Body of pancreas (tissue), 4 donors: Measurements from ENCODE around the gene TLR2.
"Not testable (repeated sequence)": the region's sequence is repeated elsewhere in the genome, so short reads cannot be mapped to it uniquely, and the experiment has no call there.

ENCODE experiments used
- CTCF ChIP-seq, 7 experiments: fragments of 450-650 bp in 4 of 7; fragments of 200-600 bp in 3 of 7; sonication (generic) in 3 of 7; IDR thresholded peaks; one replicate each; pipeline ENCODE4 v1.5.1; 2016 to 2019; ENCODE audit warnings: antibody characterized with exemption in 7 of 7
- POLR2A ChIP-seq, 3 donors: fragments of 450-650 bp; IDR thresholded peaks; one replicate each; pipeline ENCODE4 v1.6.1; 2016; ENCODE audit warnings: antibody characterized with exemption in 3 of 3, mild to moderate bottlenecking in 2 of 3

GRCh38 chr4:153666505-153666904 lies 17.6 kb upstream of the TLR2 start:
- not testable (repeated sequence) for TF ChIP-seq CTCF, POLR2A (IDR thresholded peaks at IDR 0.05)
